DOHH2 (cell line): ENCODE measurements around the gene TSC22D1.
"Not testable (repeated sequence)": the region's sequence is repeated elsewhere in the genome, so short reads cannot be mapped to it uniquely, and the experiment has no call there.

Source experiments
- H3F3A ChIP-seq: fragments of 200-600 bp; sonication (generic), shearing (Covaris generic); 2 replicates; pipeline ENCODE4 v1.6.0; 2016; ENCODE audit warnings: antibody characterized with exemption, mild to moderate bottlenecking; ENCODE audit not compliant: control insufficient read depth, insufficient read depth
- H3K27ac ChIP-seq: fragments of 200-600 bp; sonication (generic); 2 replicates; pipeline ENCODE4 v1.5.1; 2014; ENCODE audit warnings: low read depth, mild to moderate bottlenecking, low read length, moderate library complexity
- H3K27me3 ChIP-seq: fragments of 200-600 bp; sonication (generic); 2 replicates; pipeline ENCODE4 v1.6.1; 2014; ENCODE audit warnings: mild to moderate bottlenecking, low read length, mixed read lengths; ENCODE audit not compliant: control insufficient read depth
- H3K36me3 ChIP-seq: fragments of 200-600 bp; sonication (generic); 2 replicates; pipeline ENCODE4 v1.6.1; 2014; ENCODE audit warnings: mild to moderate bottlenecking, low read length, moderate library complexity, mixed read lengths; ENCODE audit not compliant: control insufficient read depth
- H3K4me1 ChIP-seq: fragments of 200-600 bp; sonication (generic); 2 replicates; pipeline ENCODE4 v1.6.1; 2014; ENCODE audit warnings: mild to moderate bottlenecking, low read length, mixed read lengths; ENCODE audit not compliant: control insufficient read depth
- H3K4me2 ChIP-seq: fragments of 200-600 bp; sonication (generic); 2 replicates; pipeline ENCODE4 v1.6.0; 2014; ENCODE audit warnings: mild to moderate bottlenecking, low read length, moderate library complexity
- H3K4me3 ChIP-seq: fragments of 200-600 bp; sonication (generic); 2 replicates; pipeline ENCODE4 v1.5.1; 2014; ENCODE audit warnings: mild to moderate bottlenecking, low read length, mixed read lengths
- H3K79me2 ChIP-seq: fragments of 200-600 bp; sonication (generic); 2 replicates; pipeline ENCODE4 v1.6.1; 2014; ENCODE audit warnings: mild to moderate bottlenecking, low read length, mixed read lengths; ENCODE audit not compliant: control insufficient read depth
- H3K9me2 ChIP-seq: fragments of 200-600 bp; sonication (generic); replicated peaks from 2 replicates; pipeline ENCODE4 v1.6.1; 2014; ENCODE audit warnings: mild to moderate bottlenecking, low read length, mixed read lengths; ENCODE audit not compliant: control insufficient read depth
- H3K9me3 ChIP-seq: fragments of 200-600 bp; sonication (generic); 2 replicates; pipeline ENCODE4 v1.6.1; 2014; ENCODE audit warnings: antibody characterized with exemption, low read length, mixed read lengths; ENCODE audit not compliant: control insufficient read depth, insufficient read depth
- H4K20me1 ChIP-seq: fragments of 200-600 bp; sonication (generic); 2 replicates; pipeline ENCODE4 v1.6.0; 2014; ENCODE audit warnings: low read depth, mild to moderate bottlenecking, antibody characterized with exemption, low read length, moderate library complexity; ENCODE audit not compliant: control insufficient read depth, insufficient read depth
- CTCF ChIP-seq: fragments of 200-600 bp; sonication (generic); IDR thresholded peaks from one replicate; pipeline ENCODE4 v1.5.1; 2014; ENCODE audit warnings: antibody characterized with exemption, mild to moderate bottlenecking, low read depth, low read length; ENCODE audit not compliant: poor library complexity, severe bottlenecking
- EZH2phosphoT487 ChIP-seq: fragments of 200-600 bp; sonication (generic); IDR thresholded peaks from 2 replicates; pipeline ENCODE4 v1.6.1; 2017; ENCODE audit warnings: borderline replicate concordance, mild to moderate bottlenecking, antibody characterized with exemption, low read length, moderate library complexity, mixed read lengths

The TSC22D1 gene

GRCh38 chr13:44565881-44566280 lies 10.2 kb downstream of the TSC22D1 start:
- H3K4me3 ChIP-seq: no peak overlapping the region
- TF ChIP-seq CTCF: no peak
- no peak for TF ChIP-seq EZH2phosphoT487
- H3K79me2 ChIP-seq: peaks cover 28% of the 10 kb centered on the region
- no peaks in the 10 kb centered on the region for H3K9me2 ChIP-seq
- no peaks in the 10 kb centered on the region for H3F3A ChIP-seq
- no peaks in the 10 kb centered on the region for H3K4me1 ChIP-seq
- H3K4me2 ChIP-seq: no peak overlapping the region
- no peaks in the 10 kb centered on the region for H3K36me3 ChIP-seq
- H3K27ac ChIP-seq: no peak overlapping the region
- no peaks in the 10 kb centered on the region for H3K9me3 ChIP-seq
- H4K20me1 ChIP-seq: no peaks in the 10 kb centered on the region
- H3K27me3 ChIP-seq: no peaks in the 10 kb centered on the region

GRCh38 chr13:44564936-44565335 lies 11.2 kb downstream of the TSC22D1 start:
- H3K27ac ChIP-seq: no peak overlapping the region
- no peaks in the 10 kb centered on the region for H3K27me3 ChIP-seq
- no peak overlapping the region for H3K4me2 ChIP-seq
- peaks cover 28% of the 10 kb centered on the region for H3K79me2 ChIP-seq
- no peaks in the 10 kb centered on the region for H3K4me1 ChIP-seq
- H3K9me2 ChIP-seq: no peaks in the 10 kb centered on the region
- no peaks in the 10 kb centered on the region for H3K36me3 ChIP-seq
- TF ChIP-seq EZH2phosphoT487 (no peak), CTCF (no peak)
- H4K20me1 ChIP-seq: no peaks in the 10 kb centered on the region
- H3F3A ChIP-seq: no peaks in the 10 kb centered on the region
- H3K4me3 ChIP-seq: no peak overlapping the region
- no peaks in the 10 kb centered on the region for H3K9me3 ChIP-seq

DNA sequence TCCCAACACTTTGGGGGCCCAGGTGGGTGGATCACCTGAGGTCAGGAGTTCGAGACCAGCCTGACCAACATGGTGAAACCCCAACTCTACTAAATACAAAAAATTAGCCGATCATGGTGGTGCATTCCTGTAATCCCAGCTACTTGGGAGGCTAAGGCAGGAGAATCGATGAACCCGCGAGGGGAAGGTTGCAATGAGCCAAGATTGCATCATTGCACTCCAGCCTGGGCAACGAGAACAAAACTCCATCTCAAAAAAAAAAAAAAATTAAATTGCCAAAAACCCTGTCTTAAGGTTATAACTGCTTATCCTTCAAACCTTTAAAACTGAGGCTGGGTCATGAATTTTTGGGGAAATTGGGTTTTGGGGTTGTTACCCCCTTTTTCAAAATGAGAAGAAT lies 13.3 kb downstream of the TSC22D1 start:
- H3K9me2 ChIP-seq, H3K27ac ChIP-seq, H3K9me3 ChIP-seq, H4K20me1 ChIP-seq, H3F3A ChIP-seq, H3K36me3 ChIP-seq, H3K4me2 ChIP-seq, H3K4me3 ChIP-seq, H3K27me3 ChIP-seq, H3K4me1 ChIP-seq: not testable (repeated sequence)
- H3K79me2 ChIP-seq: peaks cover 19% of the 10 kb centered on the region

- Histone ChIP-seq H3F3A (no peaks in the 10 kb centered on the region), H3K4me3 (no peak overlapping the region), H3K36me3 (no peaks in the 10 kb centered on the region), H3K4me1 (no peaks in the 10 kb centered on the region), H3K27ac (no peak overlapping the region), H3K9me3 (no peaks in the 10 kb centered on the region), H3K4me2 (no peak overlapping the region), H3K27me3 (no peaks in the 10 kb centered on the region), H3K79me2 (peaks cover 11% of the 10 kb centered on the region), H3K9me2 (no peaks in the 10 kb centered on the region), H4K20me1 (no peaks in the 10 kb centered on the region)
- TF ChIP-seq EZH2phosphoT487 (no peak), CTCF (no peak)
Measured at GRCh38 chr13:44561351-44561750, 14.8 kb downstream of the TSC22D1 start.
